ENCODE measurements around the gene LCN6. TPM values are rescaled to one million over a fixed set of nuclear protein-coding genes. Genes with fewer than 3 reads are reported as not detected.

LCN6 gene
- total and polyA plus RNA-seq, 2 of the 13 experiments (the other 11 are each of a cell fraction or from before 2014, with no cell fraction given), result not detected

GRCh38 chr9:136728548-136729123 lies 19.7 kb downstream of the LCN6 start (continued):
- TF ChIP-seq ZBED4 (CRISPR knock-in tag; IDR thresholded peaks at IDR 0.05; ENCODE audit: borderline replicate concordance), result no peak
- TF ChIP-seq SRF (IDR thresholded peaks at IDR 0.05; ENCODE audit: low read depth, low read length), result no peak
- no peak for TF ChIP-seq ZNF629 (CRISPR knock-in tag; conservative IDR thresholded peaks at IDR 0.05)
- no peak for TF ChIP-seq SOX6 (IDR thresholded peaks at IDR 0.05)
- TF ChIP-seq SOX6 (CRISPR knock-in tag; IDR thresholded peaks at IDR 0.05), result 0 out of 2 replicates have a peak, but pooled peaks have one; percentile 3
- no peak for TF ChIP-seq ZNF24 (IDR thresholded peaks at IDR 0.05)
- no peak for TF ChIP-seq ZBTB14 (CRISPR knock-in tag; IDR thresholded peaks at IDR 0.05)
- TF ChIP-seq SMARCC2 (IDR thresholded peaks at IDR 0.05), result no peak
- TF ChIP-seq ZNF609 (CRISPR knock-in tag; IDR thresholded peaks at IDR 0.05; ENCODE audit: borderline replicate concordance), result 0 out of 2 replicates have a peak, but pooled peaks have one; percentile 14
- TF ChIP-seq PHB2 (IDR thresholded peaks at IDR 0.05; ENCODE audit: partially characterized antibody), result no peak
- no peak for TF ChIP-seq SMARCE1 (IDR thresholded peaks at IDR 0.05; ENCODE audit: borderline replicate concordance)
- TF ChIP-seq WIZ (CRISPR knock-in tag; IDR thresholded peaks at IDR 0.05), result no peak
- TF ChIP-seq ZNF280D (CRISPR knock-in tag; IDR thresholded peaks at IDR 0.05), result no peak
- no peak for TF ChIP-seq GABPA (IDR thresholded peaks at IDR 0.05; ENCODE audit: low read depth, low read length)
- no peak for TF ChIP-seq GABPA (CRISPR knock-in tag; IDR thresholded peaks at IDR 0.05; ENCODE audit: low read depth)
- TF ChIP-seq ZNF605 (CRISPR knock-in tag; IDR thresholded peaks at IDR 0.05), result peak; percentile 71
- no peak for TF ChIP-seq LCORL (IDR thresholded peaks at IDR 0.05)
- peak; percentile 50 for TF ChIP-seq LCORL (CRISPR knock-in tag; IDR thresholded peaks at IDR 0.05)
- no peak for TF ChIP-seq ESRRA (CRISPR knock-in tag; IDR thresholded peaks at IDR 0.05; ENCODE audit: low read depth)
